Endometrium (tissue), 2 donors: ENCODE results near the gene PLEKHG1.

Experiments used
- FAIRE-seq: peaks from 2 replicates; lab custom pipeline; 2012; peaks lifted over from hg19 to GRCh38; lab: Jason Lieb, UNC
- donor health status: control.
- donor health status: control.

PLEKHG1 gene

GRCh38 chr6:150599199-150600009, at the start of gene PLEKHG1:
TSS of gene PLEKHG1 (plus strand) at chr6:150599885. CDS start at chr6:150733682, 133,797 bp downstream.
- no peak for FAIRE-seq

- FAIRE-seq = no peak
These were observed 49.4 kb upstream of the PLEKHG1 start for GRCh38 chr6:150550244-150550643.

GRCh38 chr6:150557043-150557599, 42.6 kb upstream of the PLEKHG1 start:
- no peak for FAIRE-seq

GRCh38 chr6:150560004-150560883, 39.4 kb upstream of the PLEKHG1 start:
- FAIRE-seq = no peak

GRCh38 chr6:150560884-150561219, 38.8 kb upstream of the PLEKHG1 start:
- no peak for FAIRE-seq

- FAIRE-seq = no peak
These were observed 33.7 kb upstream of the PLEKHG1 start for GRCh38 chr6:150565945-150566344.

- no peak for FAIRE-seq
These were observed 33.2 kb upstream of the PLEKHG1 start for GRCh38 chr6:150566486-150566885.

- no peak for FAIRE-seq
These were observed 32.3 kb upstream of the PLEKHG1 start for GRCh38 chr6:150567380-150567779.

- FAIRE-seq = no peak
These were observed 31.8 kb upstream of the PLEKHG1 start for GRCh38 chr6:150567823-150568383.

- no peak for FAIRE-seq
These were observed 31.1 kb upstream of the PLEKHG1 start for GRCh38 chr6:150568560-150568959.

- no peak for FAIRE-seq
These were observed 30.5 kb upstream of the PLEKHG1 start for GRCh38 chr6:150569161-150569560.

- FAIRE-seq = no peak
These were observed 26.5 kb upstream of the PLEKHG1 start for GRCh38 chr6:150573041-150573681.

- no peak for FAIRE-seq
These were observed 23.8 kb upstream of the PLEKHG1 start for GRCh38 chr6:150575836-150576235.

- FAIRE-seq = no peak
These were observed 22.9 kb upstream of the PLEKHG1 start for GRCh38 chr6:150576651-150577226.

- no peak for FAIRE-seq
These were observed 20.1 kb upstream of the PLEKHG1 start for GRCh38 chr6:150579611-150580010.

GRCh38 chr6:150580489-150580888, 19.2 kb upstream of the PLEKHG1 start:
- no peak for FAIRE-seq

- no peak for FAIRE-seq
These were observed 15.6 kb upstream of the PLEKHG1 start for GRCh38 chr6:150584065-150584464.

GRCh38 chr6:150584596-150584995, 15.1 kb upstream of the PLEKHG1 start:
- FAIRE-seq = no peak

- FAIRE-seq = no peak
These were observed 12.8 kb upstream of the PLEKHG1 start for GRCh38 chr6:150586850-150587359.

GRCh38 chr6:150587637-150588036, 12.0 kb upstream of the PLEKHG1 start:
- no peak for FAIRE-seq

GRCh38 chr6:150588888-150589499, 10.7 kb upstream of the PLEKHG1 start:
- FAIRE-seq = no peak
